ENCODE results near the gene TNFRSF4. TPM values are rescaled to one million over a fixed set of nuclear protein-coding genes. Genes with fewer than 3 reads are reported as not detected.

TNFRSF4 gene
- total and polyA plus RNA-seq, 2 of the 8 experiments (the other 6 are each of a cell fraction or from before 2014, with no cell fraction given) = 0.06 TPM; not detected in 1

DNA sequence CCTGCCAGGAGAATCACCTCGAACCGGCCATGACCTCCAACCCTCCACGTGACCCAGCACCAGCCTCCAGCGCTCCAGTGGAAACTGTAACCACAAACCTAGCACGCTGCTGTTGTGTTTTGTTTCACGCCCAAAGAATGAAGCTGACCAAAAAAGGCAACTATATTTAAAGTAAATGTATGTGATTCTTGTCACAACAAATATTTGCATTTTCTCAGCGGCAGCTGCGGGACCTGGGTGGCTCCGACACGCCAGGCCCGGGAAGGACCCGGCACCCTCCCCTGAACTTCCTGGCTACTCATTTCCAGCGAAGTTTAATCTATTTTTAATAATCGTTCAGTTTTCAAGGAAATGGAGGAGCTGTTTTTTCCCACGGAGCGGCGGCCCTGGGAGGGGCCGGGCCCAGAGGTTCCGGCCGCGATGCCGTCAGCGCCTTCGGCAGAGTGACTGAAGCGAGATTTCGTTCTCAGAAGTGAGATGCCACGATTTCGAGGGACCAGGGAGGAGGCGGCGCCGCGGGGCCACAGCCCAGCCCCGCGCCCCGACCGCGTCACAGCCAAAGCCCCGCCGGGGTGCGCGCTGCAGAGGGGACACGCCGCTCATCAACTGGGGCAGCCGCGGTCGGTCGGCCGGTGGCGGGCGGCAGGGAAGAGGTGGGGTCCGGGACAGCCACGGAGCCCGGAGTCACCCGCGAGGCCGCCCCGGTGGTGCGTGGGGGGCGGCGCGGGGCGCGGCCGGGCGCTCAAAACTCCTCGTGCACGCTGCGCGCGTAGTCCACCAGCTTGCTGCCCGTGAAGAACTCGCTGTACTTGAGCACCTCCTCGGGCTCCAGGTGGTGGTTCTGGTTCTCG is 3.0 kb upstream of the TNFRSF4 start (continued):
- no peak for TF ChIP-seq RNF2 (IDR thresholded peaks at IDR 0.05; ENCODE audit: borderline replicate concordance, low read depth, low read length, missing control alignments, poor library complexity, severe bottlenecking)
- no peak for TF ChIP-seq NANOG (IDR thresholded peaks at IDR 0.05; ENCODE audit: insufficient read depth, low read depth, low read length, poor library complexity, severe bottlenecking)
- TF ChIP-seq SP2 (IDR thresholded peaks at IDR 0.05; ENCODE audit: low read length) = no peak
- TF ChIP-seq KDM5A (IDR thresholded peaks at IDR 0.05; ENCODE audit: low read length) = no peak
- TF ChIP-seq BRCA1 (IDR thresholded peaks at IDR 0.05; ENCODE audit: low read depth, low read length) = no peak
- TF ChIP-seq NRF1 (IDR thresholded peaks at IDR 0.05; ENCODE audit: low read depth, low read length) = no peak
- no peak for TF ChIP-seq RXRA (IDR thresholded peaks at IDR 0.05; ENCODE audit: insufficient read depth, low read depth, low read length)
- TF ChIP-seq FOSL1 (IDR thresholded peaks at IDR 0.05; ENCODE audit: insufficient read depth, low read depth, low read length) = no peak
